ENCODE data around the gene RMI2.
A peak's percentile ranks its signal among the peaks of the same experiment; 100 is the strongest.

RMI2 gene

GRCh38 chr16:11302977-11303376 is 42.3 kb upstream of the RMI2 start:
- Histone ChIP-seq H3K27me3 (ENCODE audit: control insufficient read depth, insufficient read depth, low read length) (no peaks in the 10 kb centered on the region), H3K9ac (ENCODE audit: low read depth, low read length) (no peak overlapping the region), H3K36me3 (ENCODE audit: control insufficient read depth, insufficient read depth, low read length) (no peaks in the 10 kb centered on the region), H3K9me3 (ENCODE audit: control insufficient read depth, insufficient read depth, low read length) (no peaks in the 10 kb centered on the region), H3K4me3 (ENCODE audit: low read depth, low read length) (no peak overlapping the region), H3K4me1 (ENCODE audit: control insufficient read depth, insufficient read depth, low read length) (peaks cover 1% of the 10 kb centered on the region)

DNA sequence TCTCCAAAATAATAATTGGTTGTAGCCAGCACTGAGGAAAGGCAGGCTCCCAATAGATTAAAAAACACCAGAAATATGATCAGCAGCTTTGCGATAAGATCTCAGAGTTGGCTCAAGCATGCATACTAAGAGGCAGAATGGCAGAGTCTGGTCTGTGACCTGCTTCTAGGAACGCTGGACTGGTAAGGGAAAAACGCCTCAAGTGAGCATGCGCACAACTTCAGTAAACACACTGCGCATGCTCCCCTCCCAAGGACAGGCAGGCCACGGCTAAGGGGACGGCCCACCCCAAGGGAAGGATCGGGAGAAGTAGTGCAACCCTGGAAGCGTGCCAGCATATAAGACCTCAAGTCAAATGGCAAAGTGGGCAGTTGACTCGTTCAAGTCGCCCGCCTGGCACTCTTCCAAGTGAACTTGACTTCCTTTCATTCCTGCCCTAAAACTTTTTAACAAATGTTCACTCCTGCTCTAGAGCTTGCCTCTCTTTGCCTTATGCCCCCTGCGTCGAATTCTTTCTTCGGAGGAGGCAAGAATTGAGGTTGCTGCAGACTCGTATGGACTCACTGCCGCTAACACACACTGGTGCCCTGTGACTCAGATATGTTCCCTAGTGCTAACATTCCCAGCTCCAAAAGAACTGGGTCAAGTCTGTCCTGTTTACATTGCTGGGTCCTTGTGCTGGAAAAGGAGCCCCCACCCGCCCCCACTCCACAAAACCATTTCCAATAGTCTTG is 41.7 kb upstream of the RMI2 start:
- H3K9me3 ChIP-seq (ENCODE audit: control insufficient read depth, insufficient read depth, low read length): no peaks in the 10 kb centered on the region
- H3K9ac ChIP-seq (ENCODE audit: low read depth, low read length): no peak overlapping the region
- no peak overlapping the region for H3K4me3 ChIP-seq (ENCODE audit: low read depth, low read length)
- H3K36me3 ChIP-seq (ENCODE audit: control insufficient read depth, insufficient read depth, low read length): no peaks in the 10 kb centered on the region
- H3K27me3 ChIP-seq (ENCODE audit: control insufficient read depth, insufficient read depth, low read length): no peaks in the 10 kb centered on the region
- peaks cover 2% of the 10 kb centered on the region for H3K4me1 ChIP-seq (ENCODE audit: control insufficient read depth, insufficient read depth, low read length)

DNA sequence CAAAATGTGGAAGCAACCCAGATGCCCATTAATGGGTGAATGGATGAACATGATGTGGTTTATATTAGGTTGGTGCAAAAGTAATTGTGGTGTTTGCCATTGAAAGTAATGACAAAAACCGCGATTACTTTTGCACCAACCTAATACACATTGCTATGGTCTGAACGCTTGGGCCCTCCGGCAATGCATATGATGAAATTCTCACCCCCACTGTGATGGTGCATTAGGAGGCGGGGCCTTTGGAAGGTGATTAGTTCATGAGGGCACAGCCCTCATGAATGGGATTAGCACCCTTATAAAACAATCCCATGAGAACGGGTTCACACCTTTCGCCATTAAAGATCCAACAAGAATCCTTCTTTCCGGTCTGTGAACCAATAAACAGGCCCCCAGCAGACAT is 38.9 kb upstream of the RMI2 start:
- Histone ChIP-seq H3K9ac (ENCODE audit: low read depth, low read length) (no peak overlapping the region), H3K36me3 (ENCODE audit: control insufficient read depth, insufficient read depth, low read length) (no peaks in the 10 kb centered on the region), H3K4me3 (ENCODE audit: low read depth, low read length) (no peak overlapping the region), H3K4me1 (ENCODE audit: control insufficient read depth, insufficient read depth, low read length) (peaks cover 4% of the 10 kb centered on the region), H3K9me3 (ENCODE audit: control insufficient read depth, insufficient read depth, low read length) (no peaks in the 10 kb centered on the region), H3K27me3 (ENCODE audit: control insufficient read depth, insufficient read depth, low read length) (no peaks in the 10 kb centered on the region)

GRCh38 chr16:11306997-11307638 is 38.1 kb upstream of the RMI2 start:
- Histone ChIP-seq H3K9ac (ENCODE audit: low read depth, low read length) (no peak overlapping the region), H3K4me3 (ENCODE audit: low read depth, low read length) (no peak overlapping the region), H3K27me3 (ENCODE audit: control insufficient read depth, insufficient read depth, low read length) (no peaks in the 10 kb centered on the region), H3K9me3 (ENCODE audit: control insufficient read depth, insufficient read depth, low read length) (no peaks in the 10 kb centered on the region), H3K4me1 (ENCODE audit: control insufficient read depth, insufficient read depth, low read length) (peaks cover 4% of the 10 kb centered on the region), H3K36me3 (ENCODE audit: control insufficient read depth, insufficient read depth, low read length) (no peaks in the 10 kb centered on the region)

DNA sequence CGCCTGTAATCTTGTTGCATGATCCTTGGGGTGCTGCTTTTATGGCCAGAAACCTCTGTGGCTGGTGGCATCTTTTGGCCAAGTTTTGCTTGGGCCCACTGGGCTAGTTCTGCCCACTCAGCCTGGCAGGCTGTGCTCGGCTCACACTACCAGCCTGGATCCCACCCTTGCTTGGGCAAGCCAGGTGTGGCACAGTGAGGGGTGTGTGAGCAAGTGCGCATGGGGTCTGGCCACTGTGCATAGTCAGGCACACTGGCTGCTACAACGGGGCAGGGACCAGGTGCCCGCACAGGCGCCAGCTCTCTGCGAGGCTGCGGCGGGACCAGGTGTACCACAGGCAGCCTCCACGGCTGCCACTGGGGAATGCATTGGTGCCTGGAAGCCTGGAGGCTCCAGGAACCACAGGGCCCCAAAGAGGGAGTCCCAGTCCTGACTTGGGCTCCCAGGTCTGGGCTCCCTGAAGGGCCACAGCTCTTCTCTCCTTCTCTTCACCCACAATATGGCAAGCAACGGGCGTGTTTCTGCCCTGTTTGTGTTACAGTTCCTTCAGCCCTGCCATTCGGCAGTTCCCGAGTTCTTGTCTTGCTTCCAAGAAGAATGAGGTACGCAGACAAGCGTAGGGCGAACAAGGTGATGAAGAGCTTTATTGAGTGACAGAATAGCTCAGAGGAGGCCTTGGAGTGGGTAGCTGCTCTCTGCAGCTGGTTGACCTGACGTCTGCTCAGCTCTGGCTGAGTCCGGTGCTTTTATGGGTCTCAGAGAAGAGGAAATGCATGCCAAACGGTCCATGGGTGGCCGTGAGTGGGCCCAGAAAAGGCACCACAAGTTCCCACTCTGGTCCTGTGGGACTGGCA is 37.4 kb upstream of the RMI2 start:
- H3K4me1 ChIP-seq (ENCODE audit: control insufficient read depth, insufficient read depth, low read length): peaks cover 10% of the 10 kb centered on the region

DNA sequence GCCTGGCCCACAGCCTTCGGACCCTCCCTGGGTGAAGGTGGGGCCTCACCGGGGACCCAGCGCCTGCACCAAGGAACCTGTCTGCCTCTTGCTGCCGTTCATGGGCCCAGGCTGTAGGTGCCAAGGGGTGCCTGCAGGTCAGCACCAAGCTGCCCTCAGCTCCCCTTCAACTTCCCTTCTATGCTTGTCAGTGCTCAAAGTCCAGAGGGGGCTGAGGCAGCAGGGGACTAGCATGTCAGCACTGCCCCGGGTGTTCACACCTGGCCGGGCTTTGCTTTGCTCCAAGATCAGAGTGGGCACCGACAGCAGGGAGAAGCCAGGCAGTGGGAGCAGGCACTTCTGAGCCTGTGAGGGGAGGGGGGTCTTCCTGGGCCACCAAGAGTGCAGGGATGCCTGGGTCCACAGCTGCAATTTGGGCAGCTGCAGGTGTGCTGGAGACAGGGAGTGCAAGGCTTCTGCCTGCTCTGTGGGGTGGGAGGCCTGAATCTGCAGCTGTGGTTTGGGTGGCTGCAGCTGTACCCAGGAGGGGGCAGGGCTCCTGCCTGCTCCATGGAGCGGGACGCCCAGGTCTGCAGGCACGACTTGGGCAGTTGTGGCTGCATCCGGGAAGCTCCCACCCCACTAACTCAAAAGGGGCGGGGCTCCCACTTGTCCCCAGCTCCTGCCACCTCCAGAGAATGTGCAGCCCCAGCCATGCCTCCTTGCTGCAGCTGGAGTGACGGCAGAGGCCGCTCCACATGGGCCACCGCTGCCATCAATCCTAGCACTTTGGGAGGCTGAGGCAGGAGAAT is 36.6 kb upstream of the RMI2 start:
- H3K36me3 ChIP-seq (ENCODE audit: control insufficient read depth, insufficient read depth, low read length): no peaks in the 10 kb centered on the region
- H3K9me3 ChIP-seq (ENCODE audit: control insufficient read depth, insufficient read depth, low read length): no peaks in the 10 kb centered on the region
- no peak overlapping the region for H3K9ac ChIP-seq (ENCODE audit: low read depth, low read length)
- H3K4me1 ChIP-seq (ENCODE audit: control insufficient read depth, insufficient read depth, low read length): peaks cover 17% of the 10 kb centered on the region
- no peak overlapping the region for H3K4me3 ChIP-seq (ENCODE audit: low read depth, low read length)
- H3K27me3 ChIP-seq (ENCODE audit: control insufficient read depth, insufficient read depth, low read length): no peaks in the 10 kb centered on the region

More for the DNA sequence above, 37.4 kb upstream of the RMI2 start:
- Histone ChIP-seq H3K36me3 (ENCODE audit: control insufficient read depth, insufficient read depth, low read length) (no peaks in the 10 kb centered on the region), H3K27me3 (ENCODE audit: control insufficient read depth, insufficient read depth, low read length) (no peaks in the 10 kb centered on the region), H3K4me3 (ENCODE audit: low read depth, low read length) (no peak overlapping the region), H3K9ac (ENCODE audit: low read depth, low read length) (no peak overlapping the region), H3K9me3 (ENCODE audit: control insufficient read depth, insufficient read depth, low read length) (no peaks in the 10 kb centered on the region)

GRCh38 chr16:11309895-11310633 is 35.2 kb upstream of the RMI2 start:
- Histone ChIP-seq H3K4me1 (ENCODE audit: control insufficient read depth, insufficient read depth, low read length) (peaks cover 24% of the 10 kb centered on the region), H3K4me3 (ENCODE audit: low read depth, low read length) (no peak overlapping the region), H3K9me3 (ENCODE audit: control insufficient read depth, insufficient read depth, low read length) (no peaks in the 10 kb centered on the region), H3K36me3 (ENCODE audit: control insufficient read depth, insufficient read depth, low read length) (no peaks in the 10 kb centered on the region), H3K9ac (ENCODE audit: low read depth, low read length) (no peak overlapping the region), H3K27me3 (ENCODE audit: control insufficient read depth, insufficient read depth, low read length) (no peaks in the 10 kb centered on the region)

DNA sequence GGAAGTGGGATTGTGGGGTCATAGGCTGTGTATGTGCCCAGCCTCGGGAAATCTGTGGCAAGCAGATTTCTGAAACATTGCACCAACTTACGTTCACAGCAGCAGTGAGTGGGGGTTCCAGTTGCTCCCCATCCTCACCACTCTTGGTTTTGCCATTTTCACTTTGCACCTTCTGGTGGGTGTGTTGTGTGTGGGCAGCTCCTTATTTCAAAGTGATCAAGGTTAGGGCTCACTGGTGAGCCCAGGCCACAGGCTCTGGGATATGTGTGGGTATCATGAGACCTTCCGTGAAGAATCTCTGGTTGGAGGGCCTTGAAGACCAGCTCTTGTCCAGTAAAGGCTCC is 34.7 kb upstream of the RMI2 start:
- Histone ChIP-seq H3K9ac (ENCODE audit: low read depth, low read length) (no peak overlapping the region), H3K36me3 (ENCODE audit: control insufficient read depth, insufficient read depth, low read length) (no peaks in the 10 kb centered on the region), H3K27me3 (ENCODE audit: control insufficient read depth, insufficient read depth, low read length) (no peaks in the 10 kb centered on the region), H3K4me3 (ENCODE audit: low read depth, low read length) (no peak overlapping the region), H3K4me1 (ENCODE audit: control insufficient read depth, insufficient read depth, low read length) (peaks cover 24% of the 10 kb centered on the region), H3K9me3 (ENCODE audit: control insufficient read depth, insufficient read depth, low read length) (no peaks in the 10 kb centered on the region)

GRCh38 chr16:11310997-11311561 is 34.2 kb upstream of the RMI2 start:
- Histone ChIP-seq H3K4me1 (ENCODE audit: control insufficient read depth, insufficient read depth, low read length) (peaks cover 26% of the 10 kb centered on the region), H3K4me3 (ENCODE audit: low read depth, low read length) (no peak overlapping the region), H3K9ac (ENCODE audit: low read depth, low read length) (no peak overlapping the region), H3K36me3 (ENCODE audit: control insufficient read depth, insufficient read depth, low read length) (no peaks in the 10 kb centered on the region), H3K9me3 (ENCODE audit: control insufficient read depth, insufficient read depth, low read length) (no peaks in the 10 kb centered on the region), H3K27me3 (ENCODE audit: control insufficient read depth, insufficient read depth, low read length) (no peaks in the 10 kb centered on the region)

GRCh38 chr16:11312718-11313492 is 32.4 kb upstream of the RMI2 start:
- peak overlapping the region; percentile 60 for H3K9ac ChIP-seq (ENCODE audit: low read depth, low read length)
- H3K4me3 ChIP-seq (ENCODE audit: low read depth, low read length): peak overlapping the region; percentile 23
- H3K9me3 ChIP-seq (ENCODE audit: control insufficient read depth, insufficient read depth, low read length): no peaks in the 10 kb centered on the region
- H3K4me1 ChIP-seq (ENCODE audit: control insufficient read depth, insufficient read depth, low read length): peaks cover 34% of the 10 kb centered on the region
- no peaks in the 10 kb centered on the region for H3K27me3 ChIP-seq (ENCODE audit: control insufficient read depth, insufficient read depth, low read length)
- H3K36me3 ChIP-seq (ENCODE audit: control insufficient read depth, insufficient read depth, low read length): no peaks in the 10 kb centered on the region

Measured in iPS-15b (cell line).